H1 (cell line): Measurements from ENCODE around the gene MAPRE3. TPM values are rescaled to one million over a fixed set of nuclear protein-coding genes. Genes with fewer than 3 reads are reported as not detected.
"Not testable (repeated sequence)": the region's sequence is repeated elsewhere in the genome, so short reads cannot be mapped to it uniquely, and the experiment has no call there.

Experiments used
- CTCF ChIA-PET: fragments of 300-600 bp; sonication (Branson Sonifier 250); formaldehyde crosslinking; loops from one replicate; lab custom pipeline; 2021; ENCODE audit not compliant: partially characterized antibody; lab: Charles Lee
- POLR2A ChIA-PET: fragments of 300-600 bp; sonication (Branson Sonifier 250); formaldehyde crosslinking; loops from one replicate; lab custom pipeline; 2021; ENCODE audit warnings: inconsistent platforms; ENCODE audit not compliant: partially characterized antibody; lab: Charles Lee
- DNase-seq, 2 experiments: peaks; one replicate each; pipeline versions ENCODE4 v3.0.0 to v3.0.0-alpha.2; 2010 to 2022; ENCODE audit warnings: low spot score in 2 of 2, low read depth in 1 of 2, mixed read lengths in 1 of 2
- FAIRE-seq: peaks from 2 replicates; lab custom pipeline; 2011; peaks lifted over from hg19 to GRCh38; lab: Jason Lieb, UNC
- H2AFZ ChIP-seq: 2 replicates; pipeline ENCODE4 v1.8.1; 2012; ENCODE audit warnings: low read length, inconsistent platforms
- H2AK5ac ChIP-seq: 2 replicates; pipeline ENCODE4 v1.6.1; 2013; ENCODE audit warnings: low read depth, low read length
- H2BK120ac ChIP-seq: replicated peaks from 2 replicates; pipeline ENCODE3; 2013; ENCODE audit warnings: low read depth, low read length, inconsistent platforms
- H2BK12ac ChIP-seq: 2 replicates; pipeline ENCODE4 v1.6.1; 2013; ENCODE audit warnings: low read depth, low read length
- H2BK15ac ChIP-seq: 2 replicates; pipeline ENCODE4 v1.6.1; 2013; ENCODE audit warnings: low read length
- H2BK20ac ChIP-seq: 2 replicates; pipeline ENCODE4 v1.6.1; 2013; ENCODE audit warnings: low read length
- H2BK5ac ChIP-seq: 2 replicates; pipeline ENCODE4 v1.6.1; 2013; ENCODE audit warnings: low read depth, low read length
- H3K14ac ChIP-seq: 2 replicates; pipeline ENCODE4 v1.6.1; 2013; ENCODE audit warnings: inconsistent platforms; ENCODE audit not compliant: insufficient read length
- H3K18ac ChIP-seq: 2 replicates; pipeline ENCODE4 v1.6.1; 2013; ENCODE audit warnings: low read length; ENCODE audit errors: extremely low read depth
- H3K23ac ChIP-seq: 2 replicates; pipeline ENCODE4 v1.6.1; 2013; ENCODE audit warnings: inconsistent platforms; ENCODE audit not compliant: insufficient read length
- H3K23me2 ChIP-seq: 2 replicates; pipeline ENCODE4 v1.6.1; 2013; ENCODE audit warnings: low read depth, low read length
- H3K27ac ChIP-seq: 2 replicates; pipeline ENCODE4 v1.6.1; 2011; ENCODE audit warnings: low read depth, low read length, inconsistent platforms
- H3K27me3 ChIP-seq, 4 experiments: replicated peaks in 1 of 4; 1 replicate in 1 of 4; 2 replicates in 3 of 4; pipeline versions ENCODE4 v1.6.1 to v1.8.1; 2011 to 2013; ENCODE audit warnings: low read length in 3 of 4, mild to moderate bottlenecking in 3 of 4, inconsistent platforms in 2 of 4, mixed read lengths in 2 of 4, moderate library complexity in 1 of 4; ENCODE audit not compliant: control insufficient read depth in 3 of 4, insufficient read depth in 3 of 4; ENCODE audit errors: extremely low read depth in 1 of 4
- H3K36me3 ChIP-seq, 4 experiments: 2 replicates each; pipeline versions ENCODE4 v1.6.1 to v1.8.1; 2011 to 2013; ENCODE audit warnings: mild to moderate bottlenecking in 4 of 4, low read length in 3 of 4, moderate library complexity in 2 of 4, control low read depth in 1 of 4, inconsistent platforms in 1 of 4; ENCODE audit not compliant: insufficient read depth in 4 of 4, control insufficient read depth in 2 of 4
- H3K4ac ChIP-seq: replicated peaks from 2 replicates; pipeline ENCODE3; 2013; ENCODE audit warnings: low read length, low read depth, mixed read lengths, inconsistent platforms; ENCODE audit not compliant: insufficient read length
- H3K4me1 ChIP-seq, 4 experiments: replicated peaks in 1 of 4; 1 replicate in 1 of 4; 2 replicates in 3 of 4; pipeline versions ENCODE4 v1.6.1 to v1.8.1; 2011 to 2013; ENCODE audit warnings: low read length in 3 of 4, inconsistent platforms in 2 of 4, mixed read lengths in 1 of 4; ENCODE audit not compliant: insufficient read depth in 4 of 4, control insufficient read depth in 3 of 4
- H3K4me2 ChIP-seq, 2 experiments: 2 replicates each; pipeline versions ENCODE4 v1.6.1 to v1.8.1; 2011 to 2013; ENCODE audit warnings: low read depth in 2 of 2, low read length in 2 of 2, control low read depth in 1 of 2, inconsistent platforms in 1 of 2, mild to moderate bottlenecking in 1 of 2; ENCODE audit not compliant: insufficient read depth in 1 of 2
- H3K4me3 ChIP-seq, 4 experiments: fragments of 200-600, 300-600 bp in 1 of 4; sonication (generic), shearing (Covaris generic), sonication (Bioruptor Twin) in 1 of 4; 2 replicates each; pipeline versions ENCODE4 v1.5.1 to v1.8.1; 2011 to 2016; ENCODE audit warnings: low read length in 4 of 4, low read depth in 3 of 4, control low read depth in 2 of 4, inconsistent platforms in 2 of 4, mild to moderate bottlenecking in 2 of 4, mixed read lengths in 1 of 4, moderate library complexity in 1 of 4; ENCODE audit not compliant: insufficient read depth in 2 of 4; ENCODE audit errors: extremely low read depth in 1 of 4
- H3K56ac ChIP-seq: replicated peaks from 2 replicates; pipeline ENCODE3; 2013; ENCODE audit warnings: low read depth, mild to moderate bottlenecking, mixed read lengths, low read length, inconsistent platforms; ENCODE audit not compliant: insufficient read length
- H3K79me1 ChIP-seq: 2 replicates; pipeline ENCODE4 v1.6.1; 2013; ENCODE audit warnings: low read depth, low read length, control low read depth
- H3K79me2 ChIP-seq, 2 experiments: 2 replicates each; pipeline versions ENCODE4 v1.6.1 to v1.8.1; 2012 to 2013; ENCODE audit warnings: low read length in 2 of 2, mild to moderate bottlenecking in 2 of 2, inconsistent platforms in 1 of 2; ENCODE audit not compliant: insufficient read depth in 2 of 2, control insufficient read depth in 1 of 2
- H3K9ac ChIP-seq, 4 experiments: replicated peaks in 1 of 4; 1 replicate in 1 of 4; 2 replicates in 3 of 4; pipeline versions ENCODE4 v1.6.1 to v1.8.1; 2011 to 2013; ENCODE audit warnings: low read depth in 3 of 4, low read length in 3 of 4, control low read depth in 2 of 4, mild to moderate bottlenecking in 2 of 4, moderate library complexity in 2 of 4, inconsistent platforms in 1 of 4; ENCODE audit errors: extremely low read depth in 1 of 4
- H3K9me3 ChIP-seq, 2 experiments: 2 replicates each; pipeline versions ENCODE4 v1.6.1 to v1.8.1; 2012 to 2013; ENCODE audit warnings: mild to moderate bottlenecking in 2 of 2, moderate library complexity in 2 of 2, control low read depth in 1 of 2, inconsistent platforms in 1 of 2, low read depth in 1 of 2, low read length in 1 of 2, mixed read lengths in 1 of 2; ENCODE audit not compliant: insufficient read depth in 2 of 2
- H4K20me1 ChIP-seq, 2 experiments: replicated peaks in 1 of 2; 2 replicates each; pipeline versions ENCODE3 to v1.8.1; 2011 to 2013; ENCODE audit warnings: inconsistent platforms in 2 of 2, low read length in 2 of 2, mild to moderate bottlenecking in 1 of 2; ENCODE audit not compliant: insufficient read depth in 2 of 2, control insufficient read depth in 1 of 2
- H4K5ac ChIP-seq: 2 replicates; pipeline ENCODE4 v1.6.1; 2013; ENCODE audit warnings: low read length, low read depth, mixed read lengths, inconsistent platforms; ENCODE audit not compliant: insufficient read length
- H4K8ac ChIP-seq: 2 replicates; pipeline ENCODE4 v1.8.0; 2013; ENCODE audit warnings: mild to moderate bottlenecking, moderate library complexity, low read length, inconsistent platforms; ENCODE audit not compliant: insufficient read depth; ENCODE audit errors: extremely low read depth
- H4K91ac ChIP-seq: replicated peaks from 2 replicates; pipeline ENCODE3; 2013; ENCODE audit warnings: low read length, mixed read lengths, inconsistent platforms; ENCODE audit not compliant: insufficient read length
- WGBS, 2 experiments: shearing (Covaris generic) in 1 of 2; methylation state at CpG; one replicate each; pipeline versions ENCODE4 v1.1.6 to v1.1.7; 2013 to 2015; ENCODE audit warnings: low lambda C conversion rate in 2 of 2, mixed read lengths in 2 of 2, inconsistent platforms in 1 of 2, low coverage in 1 of 2, missing lambda C conversion rate in 1 of 2; ENCODE audit not compliant: insufficient replicate concordance in 2 of 2, insufficient coverage in 1 of 2, insufficient read length in 1 of 2; ENCODE audit errors: extremely low coverage in 1 of 2, missing lambda C conversion rate in 1 of 2; 5-methylcytosine and 5-hydroxymethylcytosine counted together
- polyA plus RNA-seq, 7 experiments: library from polyadenylated mRNA; depleted of rRNA in 3 of 7; stranded (reverse) in 5 of 7; unstranded in 2 of 7; fragments of >200 nt in 5 of 7; fragments of 200-250 nt in 2 of 7; gene quantifications; 1 replicate in 5 of 7; 2 replicates in 1 of 7; 4 replicates in 1 of 7; pipeline versions ENCODE4 v1.2.1 to v1.2.3, GENCODE V29; 2011 to 2013; ENCODE audit warnings: missing spikeins in 2 of 7, mixed read lengths in 2 of 7
- total RNA-seq: library from RNA; stranded (reverse); fragmentation: NEBNext Ultra II Directional; extraction: Animal tissue kit (Norgen Biotek cat#: 25700); gene quantifications from 2 replicates; pipeline ENCODE4 v1.2.1, GENCODE V29; 2021

Gene MAPRE3
- total and polyA plus RNA-seq, 2 of the 8 experiments (the other 6 are each of a cell fraction or from before 2014, with no cell fraction given), result 4.9 to 6.6 TPM

- H3K4me2 ChIP-seq, H2BK12ac ChIP-seq, H2AFZ ChIP-seq, H4K5ac ChIP-seq, H2BK15ac ChIP-seq, H3K36me3 ChIP-seq, H3K4ac ChIP-seq, H4K20me1 ChIP-seq, H4K8ac ChIP-seq, H2AK5ac ChIP-seq, H3K27ac ChIP-seq, H2BK120ac ChIP-seq, H2BK5ac ChIP-seq, H3K14ac ChIP-seq, H3K23ac ChIP-seq, H3K18ac ChIP-seq, H3K79me2 ChIP-seq, H3K4me3 ChIP-seq, H3K56ac ChIP-seq, H3K9ac ChIP-seq, H4K91ac ChIP-seq, CTCF ChIA-PET, FAIRE-seq, H3K27me3 ChIP-seq, H3K79me1 ChIP-seq, H3K9me3 ChIP-seq, DNase-seq, H2BK20ac ChIP-seq: not testable (repeated sequence)
- POLR2A ChIA-PET, result interaction anchor here (1.1 to 18.5 kb wide), 2 partner anchors 19 to 142 kb away, joined by 5 to 441 read pairs; partner anchors contain the start of genes AGBL5 and CAD
- Histone ChIP-seq H3K4me1 (peaks cover 0 to 21% (median 7%) of the 10 kb centered on the region in 4 experiments; a peak in 6 of 7 replicates), H3K23me2 (peaks cover 14% of the 10 kb centered on the region; the same call in 1 of the 2 replicates)
- 94% methylated on average over 6 of the region's 6 CpGs; no CpG with 5 or more reads in 1 of the 2 experiments for WGBS, 2 experiments
Observed at GRCh38 chr2:27075566-27075871, 105.1 kb downstream of the MAPRE3 start.
